C4-2B (cell line): ENCODE results near the gene SERTAD1.

Source experiments
- CTCF ChIP-seq: fragments of 450-650 bp; conservative IDR thresholded peaks from 2 replicates; pipeline ENCODE4 v1.5.1; 2017; ENCODE audit warnings: mild to moderate bottlenecking
- ZFX ChIP-seq: fragments of 450-650 bp; IDR thresholded peaks from 2 replicates; pipeline ENCODE4 v1.6.1; 2017

- TF ChIP-seq CTCF, result no peak
- no peak for TF ChIP-seq ZFX
These were observed 19.1 kb upstream of the SERTAD1 start for GRCh38 chr19:40444825-40445312.
